ENCODE results near the gene F12. TPM values are rescaled to one million over a fixed set of nuclear protein-coding genes. Genes with fewer than 3 reads are reported as not detected.

The F12 gene
- total RNA-seq, 1 donor from 2014 or later: not detected

DNA sequence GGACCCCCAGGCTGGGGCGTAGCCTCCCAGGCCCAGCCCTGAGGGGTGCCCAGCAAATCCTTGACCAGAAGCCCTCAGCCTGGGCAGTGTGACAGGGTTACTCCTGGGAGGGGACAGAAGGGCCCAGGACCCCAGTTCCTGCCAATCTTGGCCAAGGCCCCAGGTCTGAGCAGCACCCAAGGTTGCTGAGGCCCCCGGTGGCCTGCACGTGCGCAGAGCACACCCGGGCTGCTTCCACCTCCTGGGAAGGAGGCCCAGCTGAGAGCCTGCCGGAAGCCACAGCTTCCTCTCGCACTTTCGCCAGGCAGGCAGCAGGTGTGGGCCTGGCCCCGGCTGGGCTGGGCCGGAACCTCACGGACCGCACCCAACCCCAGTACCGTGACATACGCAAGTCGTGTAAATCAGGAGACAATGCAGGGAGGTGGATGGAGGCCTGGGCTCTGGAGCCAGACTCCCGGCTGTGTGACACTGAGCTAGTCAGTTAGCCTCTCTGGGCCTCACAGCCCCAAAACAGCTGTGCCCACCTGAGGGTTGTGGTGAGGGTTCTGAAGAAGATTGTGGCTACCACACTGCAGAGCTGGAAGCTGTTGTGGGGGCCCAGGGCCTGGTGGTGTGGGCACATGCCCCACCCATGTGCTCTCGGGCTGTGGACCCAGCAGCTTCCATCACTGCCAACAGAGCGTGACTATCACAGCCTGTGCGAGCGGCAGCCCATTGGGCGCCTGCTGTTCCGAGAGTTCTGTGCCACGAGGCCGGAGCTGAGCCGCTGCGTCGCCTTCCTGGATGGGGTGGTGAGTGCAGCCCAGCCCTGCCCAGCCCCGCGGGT, 22.2 kb upstream of the F12 start:
- Histone ChIP-seq H3K27ac (replicated peaks) (peak overlapping the region; percentile 61), H3K36me3 (peaks cover 50% of the 10 kb centered on the region), H3K4me3 (no peak overlapping the region), H3K4me1 (peaks cover 43% of the 10 kb centered on the region), H3K27me3 (ENCODE audit: low read depth) (no peaks in the 10 kb centered on the region), H3K9me3 (replicated peaks) (no peaks in the 10 kb centered on the region)
- DNase-seq: peak; percentile 36
- intact Hi-C loops (cut with micrococcal nuclease): no loop called here
- no peak for TF ChIP-seq CTCF (IDR thresholded peaks at IDR 0.05; ENCODE audit: borderline replicate concordance)

DNA sequence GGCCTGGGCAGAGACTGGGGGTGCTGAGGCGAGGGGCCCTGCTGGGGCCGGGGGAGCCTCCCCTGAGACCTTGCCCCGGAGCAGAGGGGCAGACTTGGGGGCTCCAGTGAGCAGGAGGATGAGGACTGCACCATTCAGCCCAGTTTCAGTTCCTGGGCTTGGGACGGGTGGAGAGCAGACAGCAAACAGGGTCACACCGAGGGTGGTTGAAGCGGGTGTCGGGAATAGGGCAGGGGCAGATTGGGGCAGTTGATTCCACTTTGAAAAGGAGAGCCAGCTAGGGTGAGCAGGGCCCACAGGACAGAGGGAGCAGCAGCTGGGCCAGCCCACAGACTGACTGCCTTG, 21.6 kb upstream of the F12 start:
- Histone ChIP-seq H3K27ac (replicated peaks) (peak overlapping the region; percentile 61), H3K27me3 (ENCODE audit: low read depth) (no peaks in the 10 kb centered on the region), H3K9me3 (replicated peaks) (no peaks in the 10 kb centered on the region), H3K4me1 (peaks cover 44% of the 10 kb centered on the region), H3K36me3 (peaks cover 44% of the 10 kb centered on the region), H3K4me3 (no peak overlapping the region)
- TF ChIP-seq CTCF (IDR thresholded peaks at IDR 0.05; ENCODE audit: borderline replicate concordance): no peak
- intact Hi-C loops (cut with micrococcal nuclease): no loop called here
- DNase-seq: no peak

- no peak overlapping the region for H3K4me3 ChIP-seq
- H3K9me3 ChIP-seq (replicated peaks): no peaks in the 10 kb centered on the region
- no peaks in the 10 kb centered on the region for H3K27me3 ChIP-seq (ENCODE audit: low read depth)
- peaks cover 50% of the 10 kb centered on the region for H3K4me1 ChIP-seq
- H3K36me3 ChIP-seq: peaks cover 38% of the 10 kb centered on the region
- DNase-seq: no peak
- TF ChIP-seq CTCF (IDR thresholded peaks at IDR 0.05; ENCODE audit: borderline replicate concordance): no peak
- H3K27ac ChIP-seq (replicated peaks): no peak overlapping the region
- intact Hi-C loops (cut with micrococcal nuclease): no loop called here
Measured at GRCh38 chr5:177430140-177430951, 21.0 kb upstream of the F12 start.

DNA sequence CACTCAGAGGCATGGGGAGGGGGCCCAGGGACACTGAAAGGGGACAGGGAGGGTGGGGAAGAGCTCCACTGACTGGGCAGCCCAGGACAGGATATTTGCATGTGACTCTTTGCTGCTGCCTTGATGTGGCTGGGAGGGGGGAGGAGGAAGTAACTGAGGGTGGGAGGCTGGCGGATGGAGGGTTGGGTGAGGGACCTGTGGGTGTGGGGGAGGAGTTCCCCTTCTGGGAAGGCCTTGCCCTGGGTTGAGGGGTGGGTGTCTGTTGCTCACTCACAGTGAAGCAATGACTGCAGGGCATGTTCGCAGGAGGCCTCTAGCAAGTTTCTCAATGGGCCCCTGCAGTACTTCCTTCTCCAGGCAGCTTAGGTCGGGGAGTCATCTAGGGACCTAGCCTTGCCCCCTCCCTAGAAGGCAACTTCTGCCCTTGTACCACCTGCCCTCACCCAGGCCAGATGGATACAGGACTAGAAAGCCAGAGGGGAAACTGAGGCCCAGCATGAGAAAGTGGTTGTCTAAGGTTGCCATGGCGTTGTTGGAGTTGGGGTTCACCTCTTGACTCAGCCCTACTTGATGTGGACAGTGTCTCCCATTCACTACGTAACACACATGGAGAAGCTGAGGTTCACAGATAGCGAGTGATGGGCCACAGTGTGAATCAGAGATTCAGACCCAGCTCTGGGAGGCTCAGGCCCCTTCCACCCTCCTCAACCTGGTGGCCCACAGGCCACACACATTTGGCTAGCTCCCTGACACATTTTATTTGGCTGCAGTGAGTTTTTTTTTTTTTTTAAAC, 20.1 kb upstream of the F12 start:
- Histone ChIP-seq H3K4me1 (peaks cover 53% of the 10 kb centered on the region), H3K4me3 (no peak overlapping the region), H3K36me3 (peaks cover 29% of the 10 kb centered on the region), H3K27ac (replicated peaks) (no peak overlapping the region), H3K27me3 (ENCODE audit: low read depth) (no peaks in the 10 kb centered on the region), H3K9me3 (replicated peaks) (no peaks in the 10 kb centered on the region)
- intact Hi-C loops (cut with micrococcal nuclease): no loop called here
- no peak for TF ChIP-seq CTCF (IDR thresholded peaks at IDR 0.05; ENCODE audit: borderline replicate concordance)
- DNase-seq: peak; percentile 67

DNA sequence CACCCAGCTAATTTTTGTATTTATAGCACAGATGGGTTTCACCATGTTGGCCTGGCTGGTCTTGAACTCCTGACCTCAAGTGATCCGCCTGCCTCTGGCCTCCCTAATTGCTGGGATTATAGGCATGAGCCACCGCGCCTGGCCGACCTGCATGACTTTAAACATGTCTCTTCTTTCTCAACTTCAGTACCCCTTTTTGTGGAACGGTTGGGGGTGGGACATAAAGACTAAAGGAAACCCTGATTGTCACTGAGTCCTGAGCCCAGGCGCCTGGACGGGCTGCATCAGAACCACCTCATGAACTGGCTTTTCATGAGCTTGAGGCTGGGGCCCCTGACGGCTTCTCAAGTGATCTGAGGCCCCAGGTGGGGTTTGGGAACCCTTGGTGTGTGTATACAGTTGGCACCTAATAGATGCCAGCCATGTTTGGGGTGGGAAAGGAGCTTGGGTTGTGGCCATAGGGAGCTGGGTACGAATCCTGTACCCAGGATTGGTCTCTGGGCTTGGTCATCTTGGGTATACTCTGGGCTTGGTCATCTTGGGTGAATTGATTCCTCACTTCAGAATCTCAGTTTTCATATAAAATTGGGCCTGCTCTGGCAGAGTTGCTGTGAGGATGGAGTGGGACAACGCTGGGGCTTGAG, 19.3 kb upstream of the F12 start:
- peaks cover 53% of the 10 kb centered on the region for H3K4me1 ChIP-seq
- H3K27ac ChIP-seq (replicated peaks): peak overlapping the region; percentile 15
- H3K4me3 ChIP-seq: no peak overlapping the region
- no peaks in the 10 kb centered on the region for H3K27me3 ChIP-seq (ENCODE audit: low read depth)
- H3K36me3 ChIP-seq: peaks cover 21% of the 10 kb centered on the region
- intact Hi-C loops (cut with micrococcal nuclease): no loop called here
- no peak for DNase-seq
- no peak for TF ChIP-seq CTCF (IDR thresholded peaks at IDR 0.05; ENCODE audit: borderline replicate concordance)
- no peaks in the 10 kb centered on the region for H3K9me3 ChIP-seq (replicated peaks)

Measured in left ventricle myocardium inferior (tissue), 1 donor.